HepG2 (cell line): Measurements from ENCODE around the gene ZDHHC6. TPM values are rescaled to one million over a fixed set of nuclear protein-coding genes. Genes with fewer than 3 reads are reported as not detected.

Source experiments
- ATAC-seq: fragments of 200-7000 bp; cut with Tn5 transposase; 3 replicates; pipeline ENCODE4 v1.9.1; 2020; ENCODE audit warnings: mild to moderate bottlenecking, moderate library complexity
- BruUV-seq: library from RNA; stranded (reverse); fragments of 400-500 nt; replicated peaks from 2 replicates; lab custom pipeline; 2021; lab: Mats Ljungman, UMichigan
- CTCF ChIA-PET: fragments of 300-600 bp; formaldehyde crosslinking; extraction: SDS; loops from one replicate; lab custom pipeline; 2021; ENCODE audit warnings: low total read pairs, inconsistent platforms, low intra/inter-chr PET ratio; lab: Yijun Ruan, JAX
- POLR2A ChIA-PET: fragments of 350-600 bp; sonication (Branson Sonifier 250); formaldehyde crosslinking; loops from one replicate; lab custom pipeline; 2020; ENCODE audit warnings: antibody characterized with exemption, inconsistent platforms; lab: Yijun Ruan, JAX
- DNase-seq: peaks from one replicate; pipeline ENCODE4 v3.0.0-alpha.2; 2015; ENCODE audit warnings: low spot score
- FAIRE-seq: peaks from 3 replicates; lab custom pipeline; 2011; peaks lifted over from hg19 to GRCh38; lab: Jason Lieb, UNC
- H2AFZ ChIP-seq: one replicate; pipeline ENCODE4 v1.6.1; 2011; ENCODE audit warnings: low read length, inconsistent platforms
- H3K27ac ChIP-seq: fragments of 300-600 bp; 3 replicates; pipeline ENCODE4 v1.8.0; 2011; ENCODE audit warnings: mixed run types, mild to moderate bottlenecking, mixed read lengths, low read length, inconsistent platforms; ENCODE audit not compliant: insufficient read depth; ENCODE audit errors: extremely low read length
- H3K27me3 ChIP-seq, 2 experiments: fragments of 200-600 bp in 1 of 2; 2 replicates in 1 of 2; 3 replicates in 1 of 2; pipeline versions ENCODE4 v1.6.0 to v1.8.0; 2011; ENCODE audit warnings: low read length in 2 of 2, mild to moderate bottlenecking in 2 of 2, moderate library complexity in 2 of 2, inconsistent platforms in 1 of 2; ENCODE audit not compliant: insufficient read depth in 2 of 2, control insufficient read depth in 1 of 2
- H3K36me3 ChIP-seq, 2 experiments: fragments of 200-600 bp in 1 of 2; replicated peaks in 1 of 2; 2 replicates in 1 of 2; 3 replicates in 1 of 2; pipeline versions ENCODE4 v1.5.1 to v1.8.0; 2011; ENCODE audit warnings: low read length in 2 of 2, inconsistent platforms in 1 of 2; ENCODE audit not compliant: insufficient read depth in 2 of 2, control insufficient read depth in 1 of 2
- H3K4me1 ChIP-seq: 2 replicates; pipeline ENCODE4 v1.5.1; 2012; ENCODE audit warnings: low read length, inconsistent platforms; ENCODE audit not compliant: insufficient read depth
- H3K4me2 ChIP-seq: 2 replicates; pipeline ENCODE4 v1.6.0; 2011; ENCODE audit warnings: low read depth, low read length, inconsistent platforms
- H3K4me3 ChIP-seq, 3 experiments: fragments of 200-600 bp in 1 of 3; sonication (generic), shearing (Covaris generic) in 1 of 3; replicated peaks in 1 of 3; 2 replicates each; pipeline ENCODE4 v1.5.1; 2011 to 2016; ENCODE audit warnings: low read length in 3 of 3, inconsistent platforms in 2 of 3, low read depth in 2 of 3, mild to moderate bottlenecking in 2 of 3, control low read depth in 1 of 3, mixed read lengths in 1 of 3; ENCODE audit not compliant: insufficient read depth in 1 of 3
- H3K79me2 ChIP-seq: one replicate; pipeline ENCODE4 v1.6.1; 2011; ENCODE audit warnings: low read length, inconsistent platforms; ENCODE audit not compliant: insufficient read depth
- H3K9ac ChIP-seq: 2 replicates; pipeline ENCODE4 v1.6.0; 2011; ENCODE audit warnings: mild to moderate bottlenecking, low read depth, low read length, inconsistent platforms; ENCODE audit not compliant: insufficient read depth
- H3K9me3 ChIP-seq: 2 replicates; pipeline ENCODE4 v1.5.1; 2012; ENCODE audit warnings: mild to moderate bottlenecking, low read length
- H4K20me1 ChIP-seq: 2 replicates; pipeline ENCODE4 v1.6.0; 2011; ENCODE audit warnings: inconsistent platforms, mild to moderate bottlenecking, low read length, moderate library complexity; ENCODE audit not compliant: insufficient read depth
- AHR ChIP-seq: IDR thresholded peaks from 2 replicates; pipeline ENCODE4 v1.6.1; 2018; ENCODE audit warnings: missing genetic modification reagents, missing compliant biosample characterization
- ELF3 ChIP-seq: IDR thresholded peaks from 2 replicates; pipeline ENCODE4 v1.6.1; 2016; ENCODE audit warnings: missing genetic modification reagents, missing compliant biosample characterization
- JARID2 ChIP-seq: sonication (generic); formaldehyde crosslinking; IDR thresholded peaks from 2 replicates; pipeline ENCODE4 v1.8.1; 2023; ENCODE audit warnings: missing genetic modification reagents, inconsistent platforms; ENCODE audit not compliant: insufficient replicate concordance
- NFE2L2 ChIP-seq: fragments of 150-350 bp; IDR thresholded peaks from 2 replicates; pipeline ENCODE4 v1.6.1; 2014; ENCODE audit warnings: low read length
- ZNF441 ChIP-seq: sonication (generic); formaldehyde crosslinking; IDR thresholded peaks from 2 replicates; pipeline ENCODE4 v1.7.0; 2021; ENCODE audit warnings: missing genetic modification reagents, borderline replicate concordance
- ZNF83 ChIP-seq: sonication (generic); formaldehyde crosslinking; IDR thresholded peaks from 2 replicates; pipeline ENCODE4 v1.4.0; 2020; ENCODE audit warnings: missing genetic modification reagents, mild to moderate bottlenecking, borderline replicate concordance
- WGBS: methylation state at CpG from one replicate; pipeline ENCODE4 v1.1.6; 2017; ENCODE audit warnings: low lambda C conversion rate; 5-methylcytosine and 5-hydroxymethylcytosine counted together
- in situ Hi-C: cut with HindIII; loops from 2 replicates; pipeline ENCODE4 v1.10.0; 2017; ENCODE audit warnings: low pct_unique_long_range_greater_than_20kb; ENCODE audit not compliant: extremely low pct_ligation_motif_present
- intact Hi-C: fragments of 100-400 bp; cut with micrococcal nuclease; formaldehyde crosslinking; loops from one replicate; pipeline ENCODE4 v1.10.0; 2022; ENCODE audit not compliant: unreplicated experiment
- polyA plus RNA-seq, 8 experiments: library from polyadenylated mRNA; depleted of rRNA in 3 of 8; stranded (reverse) in 7 of 8; unstranded in 1 of 8; fragments of >200 nt; fragmentation: Illumina TruSeq in 4 of 8; extraction: Trizol in 4 of 8; gene quantifications; 2 replicates each; pipeline versions ENCODE4 v1.2.1 to v1.2.3, GENCODE V29; 2011 to 2016; ENCODE audit warnings: low read depth in 4 of 8, missing spikeins in 1 of 8, mixed read lengths in 1 of 8; ENCODE audit not compliant: insufficient read depth in 1 of 8
- total RNA-seq, 5 experiments: library from RNA; depleted of rRNA; stranded (reverse); fragments of >200 nt; fragmentation: Illumina TruSeq; extraction: Trizol; gene quantifications; 2 replicates each; pipeline ENCODE4 v1.2.3, GENCODE V29; 2016; ENCODE audit warnings: low read depth in 1 of 5
- TF ChIP-seq, protein P1 (sequence below): sonication (generic); formaldehyde crosslinking; IDR thresholded peaks from 2 replicates; pipeline ENCODE4 v1.4.0; 2020; ENCODE audit warnings: low read depth, missing genetic modification reagents
- TF ChIP-seq, protein P2 (sequence below): sonication (generic); formaldehyde crosslinking; IDR thresholded peaks from 2 replicates; pipeline ENCODE4 v1.5.0; 2020; ENCODE audit warnings: mild to moderate bottlenecking, missing genetic modification reagents
- TF ChIP-seq, protein P3 (sequence below): sonication (generic); formaldehyde crosslinking; IDR thresholded peaks from 2 replicates; pipeline ENCODE4 v1.5.0; 2020; ENCODE audit warnings: missing genetic modification reagents

The ZDHHC6 gene
- total and polyA plus RNA-seq, 2 of the 13 experiments (the other 11 are each of a cell fraction or from before 2014, with no cell fraction given): 20.9 to 49.4 TPM

DNA sequence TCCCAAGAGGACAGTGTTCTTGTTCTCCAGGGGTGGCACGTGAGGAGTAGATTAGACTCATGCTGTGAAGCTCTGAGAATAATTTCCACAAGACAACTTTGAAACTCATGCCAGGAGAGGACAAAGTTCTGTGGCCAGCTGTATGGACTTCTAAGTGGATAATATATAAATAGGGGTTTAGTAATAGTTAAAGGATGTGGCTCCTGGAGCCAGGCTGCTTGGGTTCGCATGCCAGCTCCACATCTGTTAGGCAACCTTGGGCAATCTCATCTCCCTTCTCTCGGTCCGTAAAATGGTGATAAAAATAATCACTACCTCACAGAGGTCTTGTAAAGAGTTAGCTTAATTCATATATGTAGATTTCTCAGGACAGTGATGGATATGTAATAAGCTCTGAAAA lies 37.0 kb downstream of the ZDHHC6 start:
- H3K36me3 ChIP-seq: peaks cover 33 to 75% of the 10 kb centered on the region in 2 experiments
- H3K4me2 ChIP-seq: no peak overlapping the region
- no peaks in the 10 kb centered on the region for H3K79me2 ChIP-seq
- FAIRE-seq: no peak
- no peak overlapping the region for H3K9ac ChIP-seq
- no peak overlapping the region for H3K27ac ChIP-seq
- 72% methylated on average over 4 of the region's 4 CpGs for WGBS
- ChIA-PET POLR2A (no interaction called here), CTCF (no interaction called here)
- no peaks in the 10 kb centered on the region for H3K4me1 ChIP-seq
- DNase-seq: no peak
- H3K4me3 ChIP-seq: no peak overlapping the region
- no peak overlapping the region for H2AFZ ChIP-seq
- ATAC-seq: no peak
- H3K9me3 ChIP-seq: no peaks in the 10 kb centered on the region
- BruUV-seq: no TSS peak
- TF ChIP-seq AHR (CRISPR knock-in tag) (no peak), ELF3 (no peak), JARID2 (CRISPR knock-in tag) (no peak), ZNF83 (no peak), NFE2L2 (no peak), ZNF441 (CRISPR knock-in tag) (no peak)
- TF ChIP-seq, protein P1, sequence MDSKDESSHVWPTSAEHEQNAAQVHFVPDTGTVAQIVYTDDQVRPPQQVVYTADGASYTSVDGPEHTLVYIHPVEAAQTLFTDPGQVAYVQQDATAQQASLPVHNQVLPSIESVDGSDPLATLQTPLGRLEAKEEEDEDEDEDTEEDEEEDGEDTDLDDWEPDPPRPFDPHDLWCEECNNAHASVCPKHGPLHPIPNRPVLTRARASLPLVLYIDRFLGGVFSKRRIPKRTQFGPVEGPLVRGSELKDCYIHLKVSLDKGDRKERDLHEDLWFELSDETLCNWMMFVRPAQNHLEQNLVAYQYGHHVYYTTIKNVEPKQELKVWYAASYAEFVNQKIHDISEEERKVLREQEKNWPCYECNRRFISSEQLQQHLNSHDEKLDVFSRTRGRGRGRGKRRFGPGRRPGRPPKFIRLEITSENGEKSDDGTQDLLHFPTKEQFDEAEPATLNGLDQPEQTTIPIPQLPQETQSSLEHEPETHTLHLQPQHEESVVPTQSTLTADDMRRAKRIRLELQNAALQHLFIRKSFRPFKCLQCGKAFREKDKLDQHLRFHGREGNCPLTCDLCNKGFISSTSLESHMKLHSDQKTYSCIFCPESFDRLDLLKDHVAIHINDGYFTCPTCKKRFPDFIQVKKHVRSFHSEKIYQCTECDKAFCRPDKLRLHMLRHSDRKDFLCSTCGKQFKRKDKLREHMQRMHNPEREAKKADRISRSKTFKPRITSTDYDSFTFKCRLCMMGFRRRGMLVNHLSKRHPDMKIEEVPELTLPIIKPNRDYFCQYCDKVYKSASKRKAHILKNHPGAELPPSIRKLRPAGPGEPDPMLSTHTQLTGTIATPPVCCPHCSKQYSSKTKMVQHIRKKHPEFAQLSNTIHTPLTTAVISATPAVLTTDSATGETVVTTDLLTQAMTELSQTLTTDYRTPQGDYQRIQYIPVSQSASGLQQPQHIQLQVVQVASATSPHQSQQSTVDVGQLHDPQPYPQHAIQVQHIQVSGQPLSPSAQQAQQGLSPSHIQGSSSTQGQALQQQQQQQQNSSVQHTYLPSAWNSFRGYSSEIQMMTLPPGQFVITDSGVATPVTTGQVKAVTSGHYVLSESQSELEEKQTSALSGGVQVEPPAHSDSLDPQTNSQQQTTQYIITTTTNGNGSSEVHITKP: no peak
- TF ChIP-seq, protein P2, sequence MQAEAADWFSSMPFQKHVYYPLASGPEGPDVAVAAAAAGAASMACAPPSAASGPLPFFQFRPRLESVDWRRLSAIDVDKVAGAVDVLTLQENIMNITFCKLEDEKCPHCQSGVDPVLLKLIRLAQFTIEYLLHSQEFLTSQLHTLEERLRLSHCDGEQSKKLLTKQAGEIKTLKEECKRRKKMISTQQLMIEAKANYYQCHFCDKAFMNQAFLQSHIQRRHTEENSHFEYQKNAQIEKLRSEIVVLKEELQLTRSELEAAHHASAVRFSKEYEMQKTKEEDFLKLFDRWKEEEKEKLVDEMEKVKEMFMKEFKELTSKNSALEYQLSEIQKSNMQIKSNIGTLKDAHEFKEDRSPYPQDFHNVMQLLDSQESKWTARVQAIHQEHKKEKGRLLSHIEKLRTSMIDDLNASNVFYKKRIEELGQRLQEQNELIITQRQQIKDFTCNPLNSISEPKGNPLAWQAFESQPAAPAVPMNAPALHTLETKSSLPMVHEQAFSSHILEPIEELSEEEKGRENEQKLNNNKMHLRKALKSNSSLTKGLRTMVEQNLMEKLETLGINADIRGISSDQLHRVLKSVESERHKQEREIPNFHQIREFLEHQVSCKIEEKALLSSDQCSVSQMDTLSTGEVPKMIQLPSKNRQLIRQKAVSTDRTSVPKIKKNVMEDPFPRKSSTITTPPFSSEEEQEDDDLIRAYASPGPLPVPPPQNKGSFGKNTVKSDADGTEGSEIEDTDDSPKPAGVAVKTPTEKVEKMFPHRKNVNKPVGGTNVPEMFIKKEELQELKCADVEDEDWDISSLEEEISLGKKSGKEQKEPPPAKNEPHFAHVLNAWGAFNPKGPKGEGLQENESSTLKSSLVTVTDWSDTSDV: no peak
- TF ChIP-seq, protein P3, sequence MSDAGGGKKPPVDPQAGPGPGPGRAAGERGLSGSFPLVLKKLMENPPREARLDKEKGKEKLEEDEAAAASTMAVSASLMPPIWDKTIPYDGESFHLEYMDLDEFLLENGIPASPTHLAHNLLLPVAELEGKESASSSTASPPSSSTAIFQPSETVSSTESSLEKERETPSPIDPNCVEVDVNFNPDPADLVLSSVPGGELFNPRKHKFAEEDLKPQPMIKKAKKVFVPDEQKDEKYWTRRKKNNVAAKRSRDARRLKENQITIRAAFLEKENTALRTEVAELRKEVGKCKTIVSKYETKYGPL (CRISPR knock-in tag): no peak
- no peaks in the 10 kb centered on the region for H3K27me3 ChIP-seq
- in situ Hi-C loops: no loop called here
- H4K20me1 ChIP-seq: no peaks in the 10 kb centered on the region
- intact Hi-C loops: no loop called here
